ENCODE results near the gene C13orf46. TPM values are rescaled to one million over a fixed set of nuclear protein-coding genes. Genes with fewer than 3 reads are reported as not detected.

Gene C13orf46
- polyA plus RNA-seq, 2 of the 4 experiments (the other 2 are of a cell fraction): 0.05 to 0.13 TPM

DNA sequence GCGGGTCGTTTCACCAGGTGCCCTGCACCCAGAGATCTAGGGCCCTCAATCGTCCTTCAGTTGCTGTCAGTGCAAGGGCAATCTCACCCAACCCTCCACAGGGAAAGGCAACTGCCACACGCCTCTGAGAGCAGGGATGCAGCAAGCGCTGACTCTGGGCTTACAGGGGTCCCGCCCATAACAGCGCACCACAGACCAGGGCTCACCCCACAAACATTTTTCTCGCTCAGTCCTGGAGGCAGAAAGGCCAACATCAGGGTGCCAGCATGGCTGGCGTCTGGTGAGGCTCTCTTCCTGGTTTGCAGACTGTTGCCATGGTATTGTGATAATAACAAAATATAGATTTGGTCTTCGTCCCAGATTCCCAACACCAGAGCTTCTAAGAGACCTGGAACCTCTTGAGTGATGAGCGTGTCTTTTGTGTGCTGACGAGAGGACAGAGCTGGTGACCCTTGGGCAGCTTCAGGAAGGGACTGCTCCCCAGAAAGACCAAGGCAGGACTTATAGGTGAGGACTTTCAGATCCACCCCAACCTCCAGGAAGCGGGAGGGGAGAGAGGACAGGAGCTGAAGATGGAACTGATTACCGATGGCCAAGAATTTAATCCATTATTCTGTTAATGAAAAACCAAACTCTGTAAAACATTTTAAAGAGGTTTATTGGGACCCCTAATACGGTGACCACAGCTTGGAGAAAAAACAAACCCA, 51.3 kb downstream of the C13orf46 start:
- ChIA-PET CTCF (interaction anchor here (1.3 kb wide), 1 partner anchor 11 kb away, joined by 3 read pairs; no protein-coding TSS in a partner anchor), POLR2A (no interaction called here)
- Histone ChIP-seq H3K4me1 (no peaks in the 10 kb centered on the region), H3K27ac (no peak overlapping the region), H3K4me2 (no peak overlapping the region), H3K4me3 (no peak overlapping the region), H3K9me3 (peaks cover 19% of the 10 kb centered on the region; the same call in 2 of the 3 replicates)
- TF ChIP-seq FOSB (CRISPR knock-in tag; IDR thresholded peaks at IDR 0.05) (no peak), RARB (CRISPR knock-in tag; IDR thresholded peaks at IDR 0.05) (no peak), NR3C1 (IDR thresholded peaks at IDR 0.05) (no peak)
- FAIRE-seq (no peak), ATAC-seq (no peak), DNase-seq (ENCODE audit: low read depth in 1 of 2, low spot score in 1 of 2) (no peak)
- WGBS (ENCODE audit: missing lambda C conversion rate): 31% methylated on average over 14 of the region's 15 CpGs

DNA sequence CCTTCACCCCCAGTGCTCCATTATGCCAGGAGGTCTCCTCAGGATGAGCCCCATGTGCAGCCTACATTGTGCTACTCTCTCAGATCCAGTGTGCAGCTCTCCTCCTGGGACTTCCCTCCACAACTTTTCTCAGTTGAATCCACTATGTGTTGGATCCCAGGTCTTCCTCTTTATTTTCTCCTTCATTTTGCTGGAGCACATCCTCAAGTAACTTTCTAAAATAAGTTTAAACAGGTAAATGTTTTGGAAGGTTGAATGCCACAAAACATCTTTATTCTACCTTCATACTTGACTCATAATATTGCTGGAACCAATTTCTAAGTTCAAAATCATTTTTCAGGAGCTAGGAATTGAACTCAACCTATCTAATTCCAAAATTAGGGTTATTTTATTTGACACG, 52.1 kb downstream of the C13orf46 start:
- no peak for FAIRE-seq
- no peak overlapping the region for H3K4me2 ChIP-seq
- no peaks in the 10 kb centered on the region for H3K4me1 ChIP-seq
- ChIA-PET CTCF (interaction anchor here (1.3 kb wide), 1 partner anchor 12 kb away, joined by 3 read pairs; no protein-coding TSS in a partner anchor), POLR2A (no interaction called here)
- TF ChIP-seq MAFK (IDR thresholded peaks at IDR 0.05; ENCODE audit: partially characterized antibody) (no peak), CBX2 (IDR thresholded peaks at IDR 0.05; ENCODE audit: borderline replicate concordance, low read depth) (no peak), CHD2 (IDR thresholded peaks at IDR 0.05; ENCODE audit: low read length, partially characterized antibody) (no peak), RARB (CRISPR knock-in tag; IDR thresholded peaks at IDR 0.05) (no peak), NR3C1 (IDR thresholded peaks at IDR 0.05) (no peak), ZC3H11A (IDR thresholded peaks at IDR 0.05) (no peak)
- TF ChIP-seq, protein P1, sequence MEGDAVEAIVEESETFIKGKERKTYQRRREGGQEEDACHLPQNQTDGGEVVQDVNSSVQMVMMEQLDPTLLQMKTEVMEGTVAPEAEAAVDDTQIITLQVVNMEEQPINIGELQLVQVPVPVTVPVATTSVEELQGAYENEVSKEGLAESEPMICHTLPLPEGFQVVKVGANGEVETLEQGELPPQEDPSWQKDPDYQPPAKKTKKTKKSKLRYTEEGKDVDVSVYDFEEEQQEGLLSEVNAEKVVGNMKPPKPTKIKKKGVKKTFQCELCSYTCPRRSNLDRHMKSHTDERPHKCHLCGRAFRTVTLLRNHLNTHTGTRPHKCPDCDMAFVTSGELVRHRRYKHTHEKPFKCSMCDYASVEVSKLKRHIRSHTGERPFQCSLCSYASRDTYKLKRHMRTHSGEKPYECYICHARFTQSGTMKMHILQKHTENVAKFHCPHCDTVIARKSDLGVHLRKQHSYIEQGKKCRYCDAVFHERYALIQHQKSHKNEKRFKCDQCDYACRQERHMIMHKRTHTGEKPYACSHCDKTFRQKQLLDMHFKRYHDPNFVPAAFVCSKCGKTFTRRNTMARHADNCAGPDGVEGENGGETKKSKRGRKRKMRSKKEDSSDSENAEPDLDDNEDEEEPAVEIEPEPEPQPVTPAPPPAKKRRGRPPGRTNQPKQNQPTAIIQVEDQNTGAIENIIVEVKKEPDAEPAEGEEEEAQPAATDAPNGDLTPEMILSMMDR (IDR thresholded peaks at IDR 0.05): no peak
- TF ChIP-seq, protein P2, sequence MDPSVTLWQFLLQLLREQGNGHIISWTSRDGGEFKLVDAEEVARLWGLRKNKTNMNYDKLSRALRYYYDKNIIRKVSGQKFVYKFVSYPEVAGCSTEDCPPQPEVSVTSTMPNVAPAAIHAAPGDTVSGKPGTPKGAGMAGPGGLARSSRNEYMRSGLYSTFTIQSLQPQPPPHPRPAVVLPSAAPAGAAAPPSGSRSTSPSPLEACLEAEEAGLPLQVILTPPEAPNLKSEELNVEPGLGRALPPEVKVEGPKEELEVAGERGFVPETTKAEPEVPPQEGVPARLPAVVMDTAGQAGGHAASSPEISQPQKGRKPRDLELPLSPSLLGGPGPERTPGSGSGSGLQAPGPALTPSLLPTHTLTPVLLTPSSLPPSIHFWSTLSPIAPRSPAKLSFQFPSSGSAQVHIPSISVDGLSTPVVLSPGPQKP (IDR thresholded peaks at IDR 0.05; ENCODE audit: low read depth, low read length): no peak
- no peak overlapping the region for H3K27ac ChIP-seq
- peaks cover 19% of the 10 kb centered on the region; the same call in 2 of the 3 replicates for H3K9me3 ChIP-seq
- no peak for DNase-seq (ENCODE audit: low read depth in 1 of 2, low spot score in 1 of 2)
- H3K4me3 ChIP-seq: no peak overlapping the region
- 6% methylated on average over 1 of the region's 1 CpG for WGBS (ENCODE audit: missing lambda C conversion rate)
- ATAC-seq: no peak

DNA sequence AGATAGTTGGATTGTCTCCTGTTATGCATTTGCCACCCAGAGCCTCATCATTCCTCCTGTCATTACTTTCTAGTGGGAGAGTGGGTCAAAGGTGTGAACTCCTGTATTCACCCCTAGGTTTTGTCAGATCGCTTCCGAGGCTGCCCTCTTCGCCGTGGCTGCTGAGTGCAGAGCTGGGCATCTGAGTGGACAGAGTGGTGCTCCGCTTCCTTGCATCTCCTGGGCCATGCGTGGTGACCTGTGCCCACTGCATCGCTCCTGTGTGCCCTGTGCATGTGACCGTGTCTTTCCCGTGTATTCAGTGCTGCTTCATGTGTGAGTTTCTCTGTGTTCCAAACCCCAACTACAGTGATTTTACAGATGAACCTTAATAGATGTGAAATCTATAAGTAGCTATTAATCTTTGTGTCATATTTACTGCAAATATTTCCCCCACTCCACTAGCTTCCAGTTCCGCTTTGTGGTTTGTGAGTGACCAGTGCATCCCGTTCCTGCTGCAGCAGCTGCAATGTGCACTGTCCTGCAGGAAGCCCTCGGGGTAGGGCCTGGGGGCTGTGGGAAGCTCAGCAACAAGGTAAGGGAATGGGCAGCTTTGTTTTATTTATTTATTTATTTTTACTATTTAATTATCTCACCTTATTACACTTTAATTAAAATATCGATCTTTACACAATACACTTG, 53.1 kb downstream of the C13orf46 start:
- POLR2A ChIA-PET: no interaction called here
- 63% methylated on average over 12 of the region's 13 CpGs for WGBS (ENCODE audit: missing lambda C conversion rate)
- Histone ChIP-seq H3K4me2 (no peak overlapping the region), H3K27ac (no peak overlapping the region), H3K4me1 (no peaks in the 10 kb centered on the region), H3K4me3 (no peak overlapping the region), H3K9me3 (peaks cover 19% of the 10 kb centered on the region; the same call in 2 of the 3 replicates)
- ATAC-seq (no peak), FAIRE-seq (no peak), DNase-seq (ENCODE audit: low read depth in 1 of 2, low spot score in 1 of 2) (no peak)
- TF ChIP-seq, protein P3, sequence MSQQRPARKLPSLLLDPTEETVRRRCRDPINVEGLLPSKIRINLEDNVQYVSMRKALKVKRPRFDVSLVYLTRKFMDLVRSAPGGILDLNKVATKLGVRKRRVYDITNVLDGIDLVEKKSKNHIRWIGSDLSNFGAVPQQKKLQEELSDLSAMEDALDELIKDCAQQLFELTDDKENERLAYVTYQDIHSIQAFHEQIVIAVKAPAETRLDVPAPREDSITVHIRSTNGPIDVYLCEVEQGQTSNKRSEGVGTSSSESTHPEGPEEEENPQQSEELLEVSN (IDR thresholded peaks at IDR 0.05; ENCODE audit: borderline replicate concordance, low read depth): no peak
- TF ChIP-seq EHMT2 (IDR thresholded peaks at IDR 0.05; ENCODE audit: low read depth): no peak
- TF ChIP-seq, protein P1 (IDR thresholded peaks at IDR 0.05): no peak
- TF ChIP-seq POLR2AphosphoS2 (conservative IDR thresholded peaks at IDR 0.05; ENCODE audit: low read length): no peak
- no peak for TF ChIP-seq SMC3 (IDR thresholded peaks at IDR 0.05)
- TF ChIP-seq ZNF302 (CRISPR knock-in tag; IDR thresholded peaks at IDR 0.05): no peak
- CTCF ChIA-PET: interaction anchor here (1.0 kb wide), 1 partner anchor 26 kb away, joined by 3 read pairs; no protein-coding TSS in a partner anchor
